Heart left ventricle (tissue), 13 donors: ENCODE data around the gene SPATA3.

ENCODE experiments used
- POLR2A ChIP-seq, 2 donors: fragments of 450-650 bp; IDR thresholded peaks; one replicate each; pipeline ENCODE4 v1.6.1; 2017; ENCODE audit warnings: antibody characterized with exemption in 2 of 2, mild to moderate bottlenecking in 2 of 2, moderate library complexity in 2 of 2
- TF ChIP-seq, protein P1 (sequence below), 12 donors: fragments of 200-600 bp; sonication (generic) in 4 of 12; IDR thresholded peaks; one replicate each; pipeline versions ENCODE4 v1.5.0 to v1.8.0; 2018 to 2022; ENCODE audit warnings: antibody characterized with exemption in 12 of 12, mild to moderate bottlenecking in 5 of 12
- donor health status: ischemic (EF 13 %, LVEDD 7.1; RV severe dilation, severe dysfunction).
- donor health status: DM: no; HTN: yes; CAD: no.
- donor health status: DM: no; HTN: no; CAD: no.
- donor health status: ischemic (EF 25% LVEDD 6.9; RV normal size, moderate dysfunction).
- donor health status: ischemic (EF 25% LVEDD 5.7; RV mildly dilated, moderate dysfunction).
- donor health status: ischemic (EF 35%, LVEDD 5.7; RV mildly dilated, moderate dysfunction).
- donor health status: nonischemic (EF 11% LVEDD 7.7; RV severe dilation, severe dysfunction).
- donor health status: DM: yes; HTN: yes; CAD: no.
- donor health status: PGD.
- donor health status: ischemic (EF 29% LVEDD 5.4; RV normal size, mild dysfunction).
- donor health status: nonischemic (EF 23%, LVEDD 6.1; RV moderate dilation, normal function).

GRCh38 chr2:230954746-230955145, 41.2 kb upstream of the SPATA3 start:
- TF ChIP-seq, protein P1, sequence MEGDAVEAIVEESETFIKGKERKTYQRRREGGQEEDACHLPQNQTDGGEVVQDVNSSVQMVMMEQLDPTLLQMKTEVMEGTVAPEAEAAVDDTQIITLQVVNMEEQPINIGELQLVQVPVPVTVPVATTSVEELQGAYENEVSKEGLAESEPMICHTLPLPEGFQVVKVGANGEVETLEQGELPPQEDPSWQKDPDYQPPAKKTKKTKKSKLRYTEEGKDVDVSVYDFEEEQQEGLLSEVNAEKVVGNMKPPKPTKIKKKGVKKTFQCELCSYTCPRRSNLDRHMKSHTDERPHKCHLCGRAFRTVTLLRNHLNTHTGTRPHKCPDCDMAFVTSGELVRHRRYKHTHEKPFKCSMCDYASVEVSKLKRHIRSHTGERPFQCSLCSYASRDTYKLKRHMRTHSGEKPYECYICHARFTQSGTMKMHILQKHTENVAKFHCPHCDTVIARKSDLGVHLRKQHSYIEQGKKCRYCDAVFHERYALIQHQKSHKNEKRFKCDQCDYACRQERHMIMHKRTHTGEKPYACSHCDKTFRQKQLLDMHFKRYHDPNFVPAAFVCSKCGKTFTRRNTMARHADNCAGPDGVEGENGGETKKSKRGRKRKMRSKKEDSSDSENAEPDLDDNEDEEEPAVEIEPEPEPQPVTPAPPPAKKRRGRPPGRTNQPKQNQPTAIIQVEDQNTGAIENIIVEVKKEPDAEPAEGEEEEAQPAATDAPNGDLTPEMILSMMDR (IDR thresholded peaks at IDR 0.05) = no peak
- no peak for TF ChIP-seq POLR2A (IDR thresholded peaks at IDR 0.05)
